ENCODE data around the gene SLC16A6.
"Not testable (repeated sequence)": the region's sequence is repeated elsewhere in the genome, so short reads cannot be mapped to it uniquely, and the experiment has no call there.

The SLC16A6 gene

DNA sequence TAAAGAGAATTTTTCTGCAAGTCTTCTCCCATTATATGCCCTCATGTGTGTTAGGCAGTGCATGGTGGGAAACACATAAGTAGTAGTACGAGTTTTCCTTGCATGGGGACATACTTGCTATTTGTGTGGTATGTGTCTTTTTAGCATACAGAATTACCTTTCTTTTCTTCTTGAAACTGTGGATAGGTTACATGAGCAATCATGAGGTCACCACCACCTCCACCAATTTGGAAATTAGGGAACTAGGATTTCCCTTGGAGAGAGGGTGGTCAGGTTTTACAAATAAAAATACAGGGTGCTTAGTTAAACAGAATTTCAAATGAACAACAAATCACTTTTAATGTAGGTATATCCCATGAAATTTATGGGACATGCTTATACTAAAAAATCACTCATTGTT lies 59.4 kb downstream of the SLC16A6 start:
- H3K9ac ChIP-seq (ENCODE audit: low read length in 2 of 2): no peak overlapping the region

DNA sequence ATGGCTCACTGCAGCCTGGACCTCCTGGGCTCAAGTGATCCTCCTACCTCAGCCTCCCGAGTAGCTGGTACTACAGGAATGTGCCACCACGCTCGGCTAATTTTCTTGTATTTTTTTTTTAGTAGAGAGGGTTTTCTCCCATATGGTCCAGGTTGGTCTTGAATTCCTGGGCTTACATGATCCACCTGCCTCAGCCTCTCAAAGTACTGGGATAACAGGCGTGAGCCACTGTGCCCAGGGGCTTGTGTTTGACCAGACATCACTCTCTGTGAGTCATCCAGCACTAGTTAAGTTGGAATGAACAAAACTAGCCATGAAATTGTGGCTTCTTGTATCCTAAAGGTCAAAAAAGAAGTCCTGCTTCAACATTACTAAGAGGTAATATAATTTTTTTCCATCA lies 59.8 kb downstream of the SLC16A6 start:
- H3K27me3 ChIP-seq (ENCODE audit: control insufficient read depth in 1 of 2, insufficient read depth in 2 of 2, low read length in 2 of 2); H3K9me3 ChIP-seq (ENCODE audit: control insufficient read depth in 2 of 2, low read length in 2 of 2); H3K4me1 ChIP-seq (ENCODE audit: control insufficient read depth, insufficient read depth, low read length); H3K36me3 ChIP-seq (ENCODE audit: control insufficient read depth in 2 of 2, insufficient read depth in 2 of 2, low read length in 2 of 2); H3K9ac ChIP-seq (ENCODE audit: low read length in 2 of 2); H3K4me3 ChIP-seq (ENCODE audit: low read length in 2 of 2); H3K27ac ChIP-seq (ENCODE audit: low read length): not testable (repeated sequence)

More for the DNA sequence above, 59.4 kb downstream of the SLC16A6 start:
- H3K27me3 ChIP-seq (ENCODE audit: control insufficient read depth in 1 of 2, insufficient read depth in 2 of 2, low read length in 2 of 2): no peaks in the 10 kb centered on the region
- H3K4me3 ChIP-seq (ENCODE audit: low read length in 2 of 2): no peak overlapping the region
- H3K27ac ChIP-seq (ENCODE audit: low read length): no peak overlapping the region
- H3K9me3 ChIP-seq (ENCODE audit: control insufficient read depth in 2 of 2, low read length in 2 of 2): no peaks in the 10 kb centered on the region
- no peaks in the 10 kb centered on the region for H3K36me3 ChIP-seq (ENCODE audit: control insufficient read depth in 2 of 2, insufficient read depth in 2 of 2, low read length in 2 of 2)
- peaks cover 4% of the 10 kb centered on the region for H3K4me1 ChIP-seq (ENCODE audit: control insufficient read depth, insufficient read depth, low read length)

- Histone ChIP-seq H3K4me3 (ENCODE audit: low read length in 2 of 2) (no peak overlapping the region), H3K27me3 (ENCODE audit: control insufficient read depth in 1 of 2, insufficient read depth in 2 of 2, low read length in 2 of 2) (no peaks in the 10 kb centered on the region), H3K27ac (ENCODE audit: low read length) (no peak overlapping the region), H3K9ac (ENCODE audit: low read length in 2 of 2) (no peak overlapping the region), H3K4me1 (ENCODE audit: control insufficient read depth, insufficient read depth, low read length) (peaks cover 4% of the 10 kb centered on the region), H3K9me3 (ENCODE audit: control insufficient read depth in 2 of 2, low read length in 2 of 2) (no peaks in the 10 kb centered on the region), H3K36me3 (ENCODE audit: control insufficient read depth in 2 of 2, insufficient read depth in 2 of 2, low read length in 2 of 2) (no peaks in the 10 kb centered on the region)
Measured at GRCh38 chr17:68229619-68230018, 61.3 kb downstream of the SLC16A6 start.

- Histone ChIP-seq H3K4me3 (ENCODE audit: low read length in 2 of 2) (no peak overlapping the region), H3K9me3 (ENCODE audit: control insufficient read depth in 2 of 2, low read length in 2 of 2) (no peaks in the 10 kb centered on the region), H3K4me1 (ENCODE audit: control insufficient read depth, insufficient read depth, low read length) (peaks cover 4% of the 10 kb centered on the region), H3K27ac (ENCODE audit: low read length) (no peak overlapping the region), H3K9ac (ENCODE audit: low read length in 2 of 2) (no peak overlapping the region), H3K36me3 (ENCODE audit: control insufficient read depth in 2 of 2, insufficient read depth in 2 of 2, low read length in 2 of 2) (no peaks in the 10 kb centered on the region), H3K27me3 (ENCODE audit: control insufficient read depth in 1 of 2, insufficient read depth in 2 of 2, low read length in 2 of 2) (no peaks in the 10 kb centered on the region)
Measured at GRCh38 chr17:68228817-68229570, 61.9 kb downstream of the SLC16A6 start.

DNA sequence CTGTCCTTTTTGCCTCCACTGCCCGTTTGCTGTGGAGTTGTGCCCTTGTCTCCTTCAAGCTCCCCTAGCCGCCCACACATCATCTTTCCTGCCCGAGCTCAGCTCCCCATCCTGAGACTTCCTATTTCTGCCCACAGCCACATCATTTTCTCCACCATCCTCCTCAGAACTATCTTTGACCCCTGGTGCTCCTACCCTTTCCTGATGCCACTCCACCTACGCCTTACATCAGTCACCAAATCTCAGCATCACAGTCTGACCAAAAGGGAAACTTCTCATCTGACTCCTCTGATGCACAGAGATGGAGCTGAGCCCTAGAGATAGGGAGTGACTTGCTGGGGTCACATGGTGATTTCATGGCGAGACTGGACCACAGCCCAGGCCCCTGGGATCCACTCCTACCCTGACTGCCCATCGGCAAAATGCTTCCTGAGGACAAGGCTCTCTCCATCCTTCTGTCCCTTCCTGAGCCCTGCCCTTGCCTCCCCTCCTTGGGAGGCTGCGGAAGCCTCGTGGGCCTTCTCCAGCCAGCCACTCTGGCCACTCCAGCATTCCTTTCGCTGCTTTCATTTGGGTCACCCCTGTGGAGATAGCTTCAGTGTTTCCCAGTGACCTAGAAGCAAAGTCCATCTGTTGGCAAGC lies 62.8 kb downstream of the SLC16A6 start:
- not testable (repeated sequence) for H3K9ac ChIP-seq (ENCODE audit: low read length in 2 of 2); H3K27ac ChIP-seq (ENCODE audit: low read length); H3K9me3 ChIP-seq (ENCODE audit: control insufficient read depth in 2 of 2, low read length in 2 of 2); H3K36me3 ChIP-seq (ENCODE audit: control insufficient read depth in 2 of 2, insufficient read depth in 2 of 2, low read length in 2 of 2); H3K27me3 ChIP-seq (ENCODE audit: control insufficient read depth in 1 of 2, insufficient read depth in 2 of 2, low read length in 2 of 2); H3K4me3 ChIP-seq (ENCODE audit: low read length in 2 of 2); H3K4me1 ChIP-seq (ENCODE audit: control insufficient read depth, insufficient read depth, low read length)

DNA sequence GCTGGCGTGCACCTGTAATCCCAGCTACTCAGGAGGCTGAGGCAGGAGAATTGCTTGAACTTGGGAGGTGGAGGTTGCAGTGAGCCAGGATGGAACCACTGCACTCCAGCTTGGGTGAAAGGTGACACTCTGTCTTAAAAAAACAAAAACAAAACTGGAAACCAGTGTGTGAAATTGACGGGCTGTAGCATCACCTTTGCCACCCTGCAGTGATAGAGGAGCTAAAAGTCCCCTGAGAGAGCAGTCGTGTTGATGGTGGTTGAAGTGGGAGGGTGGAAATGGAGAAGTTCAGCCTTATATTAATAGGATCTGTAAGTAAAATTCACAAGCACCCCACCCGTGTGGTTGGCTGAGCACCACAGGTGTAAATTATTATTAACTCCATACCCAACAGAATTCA lies 65.9 kb downstream of the SLC16A6 start:
- H3K9me3 ChIP-seq (ENCODE audit: control insufficient read depth in 2 of 2, low read length in 2 of 2); H3K27me3 ChIP-seq (ENCODE audit: control insufficient read depth in 1 of 2, insufficient read depth in 2 of 2, low read length in 2 of 2); H3K36me3 ChIP-seq (ENCODE audit: control insufficient read depth in 2 of 2, insufficient read depth in 2 of 2, low read length in 2 of 2); H3K27ac ChIP-seq (ENCODE audit: low read length); H3K9ac ChIP-seq (ENCODE audit: low read length in 2 of 2); H3K4me1 ChIP-seq (ENCODE audit: control insufficient read depth, insufficient read depth, low read length); H3K4me3 ChIP-seq (ENCODE audit: low read length in 2 of 2): not testable (repeated sequence)

GRCh38 chr17:68222606-68223005 lies 68.3 kb downstream of the SLC16A6 start:
- Histone ChIP-seq H3K36me3 (ENCODE audit: control insufficient read depth in 2 of 2, insufficient read depth in 2 of 2, low read length in 2 of 2) (no peaks in the 10 kb centered on the region), H3K9ac (ENCODE audit: low read length in 2 of 2) (no peak overlapping the region), H3K9me3 (ENCODE audit: control insufficient read depth in 2 of 2, low read length in 2 of 2) (no peaks in the 10 kb centered on the region), H3K4me1 (ENCODE audit: control insufficient read depth, insufficient read depth, low read length) (no peaks in the 10 kb centered on the region), H3K4me3 (ENCODE audit: low read length in 2 of 2) (no peak overlapping the region), H3K27me3 (ENCODE audit: control insufficient read depth in 1 of 2, insufficient read depth in 2 of 2, low read length in 2 of 2) (no peaks in the 10 kb centered on the region), H3K27ac (ENCODE audit: low read length) (no peak overlapping the region)

DNA sequence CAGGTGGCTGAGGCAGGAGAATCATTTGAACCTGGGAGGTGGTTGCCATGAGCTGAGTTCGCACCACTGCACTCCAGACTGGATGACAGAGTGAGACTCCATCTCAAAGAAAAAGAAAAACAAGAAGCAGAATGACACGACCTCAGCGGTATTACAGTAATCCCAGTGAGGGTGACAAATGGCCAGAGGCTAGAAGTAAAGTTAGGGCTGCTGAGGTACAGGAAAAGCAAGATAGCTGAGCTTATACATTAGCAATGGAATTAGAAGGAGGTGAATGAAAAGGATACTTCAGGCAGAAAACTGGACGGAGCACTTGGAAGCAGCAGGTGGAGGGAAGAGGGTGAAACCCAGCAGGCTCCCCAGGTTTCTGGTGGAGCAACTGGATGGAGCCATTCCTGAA lies 69.1 kb downstream of the SLC16A6 start:
- H3K4me1 ChIP-seq (ENCODE audit: control insufficient read depth, insufficient read depth, low read length): no peaks in the 10 kb centered on the region
- no peak overlapping the region for H3K4me3 ChIP-seq (ENCODE audit: low read length in 2 of 2)
- H3K27me3 ChIP-seq (ENCODE audit: control insufficient read depth in 1 of 2, insufficient read depth in 2 of 2, low read length in 2 of 2): no peaks in the 10 kb centered on the region

DNA sequence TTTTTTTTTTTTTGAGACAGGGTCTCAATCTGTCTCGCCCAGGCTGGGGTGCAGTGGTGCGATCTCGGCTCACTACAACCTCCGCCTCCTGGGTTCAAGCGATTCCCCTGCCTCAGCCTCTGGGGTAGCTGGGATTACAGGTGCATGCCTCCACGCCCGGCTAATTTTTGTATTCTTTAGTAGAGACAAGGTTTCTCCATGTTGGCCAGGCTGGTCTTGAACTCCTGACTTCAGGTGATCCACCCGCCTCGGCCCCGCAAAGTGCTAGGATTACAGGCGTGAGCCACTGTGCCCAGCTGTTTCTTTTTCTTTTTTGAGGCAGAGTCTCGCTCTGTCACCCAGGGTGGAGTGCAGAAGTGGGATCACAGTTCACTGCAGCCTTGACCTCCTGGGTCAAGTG lies 70.1 kb downstream of the SLC16A6 start:
- H3K4me3 ChIP-seq (ENCODE audit: low read length in 2 of 2); H3K9me3 ChIP-seq (ENCODE audit: control insufficient read depth in 2 of 2, low read length in 2 of 2): not testable (repeated sequence)

More for the DNA sequence above, 69.1 kb downstream of the SLC16A6 start:
- Histone ChIP-seq H3K9me3 (ENCODE audit: control insufficient read depth in 2 of 2, low read length in 2 of 2) (no peaks in the 10 kb centered on the region), H3K27ac (ENCODE audit: low read length) (no peak overlapping the region), H3K9ac (ENCODE audit: low read length in 2 of 2) (no peak overlapping the region), H3K36me3 (ENCODE audit: control insufficient read depth in 2 of 2, insufficient read depth in 2 of 2, low read length in 2 of 2) (no peaks in the 10 kb centered on the region)

GRCh38 chr17:68220186-68220585 lies 70.7 kb downstream of the SLC16A6 start:
- H3K9ac ChIP-seq (ENCODE audit: low read length in 2 of 2); H3K36me3 ChIP-seq (ENCODE audit: control insufficient read depth in 2 of 2, insufficient read depth in 2 of 2, low read length in 2 of 2); H3K9me3 ChIP-seq (ENCODE audit: control insufficient read depth in 2 of 2, low read length in 2 of 2); H3K4me3 ChIP-seq (ENCODE audit: low read length in 2 of 2); H3K27me3 ChIP-seq (ENCODE audit: control insufficient read depth in 1 of 2, insufficient read depth in 2 of 2, low read length in 2 of 2); H3K27ac ChIP-seq (ENCODE audit: low read length); H3K4me1 ChIP-seq (ENCODE audit: control insufficient read depth, insufficient read depth, low read length): not testable (repeated sequence)

More for the DNA sequence above, 70.1 kb downstream of the SLC16A6 start:
- not testable (repeated sequence) for H3K27ac ChIP-seq (ENCODE audit: low read length); H3K9ac ChIP-seq (ENCODE audit: low read length in 2 of 2); H3K36me3 ChIP-seq (ENCODE audit: control insufficient read depth in 2 of 2, insufficient read depth in 2 of 2, low read length in 2 of 2); H3K27me3 ChIP-seq (ENCODE audit: control insufficient read depth in 1 of 2, insufficient read depth in 2 of 2, low read length in 2 of 2); H3K4me1 ChIP-seq (ENCODE audit: control insufficient read depth, insufficient read depth, low read length)

DNA sequence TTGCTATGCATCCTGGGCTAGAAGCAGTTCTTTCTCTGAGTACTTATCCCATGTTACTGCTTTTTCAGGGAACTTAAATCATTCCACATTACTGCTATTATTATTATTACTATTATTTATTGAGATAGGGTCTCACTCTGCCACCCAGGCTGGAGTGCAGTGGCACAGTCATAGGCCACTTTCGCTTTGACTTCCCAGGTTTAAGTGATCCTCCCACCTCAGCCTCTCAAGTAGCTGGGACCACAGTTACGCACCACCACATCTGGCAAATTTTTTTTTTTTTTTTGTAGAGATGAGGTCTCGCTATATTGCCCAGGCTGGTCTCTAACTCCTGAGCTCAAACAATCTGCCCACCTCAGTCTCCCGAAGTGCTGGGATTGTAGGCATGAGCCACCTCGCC lies 71.5 kb downstream of the SLC16A6 start:
- H3K4me1 ChIP-seq (ENCODE audit: control insufficient read depth, insufficient read depth, low read length); H3K4me3 ChIP-seq (ENCODE audit: low read length in 2 of 2); H3K9me3 ChIP-seq (ENCODE audit: control insufficient read depth in 2 of 2, low read length in 2 of 2); H3K36me3 ChIP-seq (ENCODE audit: control insufficient read depth in 2 of 2, insufficient read depth in 2 of 2, low read length in 2 of 2); H3K9ac ChIP-seq (ENCODE audit: low read length in 2 of 2); H3K27ac ChIP-seq (ENCODE audit: low read length); H3K27me3 ChIP-seq (ENCODE audit: control insufficient read depth in 1 of 2, insufficient read depth in 2 of 2, low read length in 2 of 2): not testable (repeated sequence)

Measured in stomach smooth muscle (tissue), 2 donors.